C4-2B (cell line): ENCODE measurements around the gene VTI1A.

Experiments
- ZFX ChIP-seq: fragments of 450-650 bp; IDR thresholded peaks from 2 replicates; pipeline ENCODE4 v1.6.1; 2017
- TF ChIP-seq, protein P1 (sequence below): fragments of 450-650 bp; conservative IDR thresholded peaks from 2 replicates; pipeline ENCODE4 v1.5.1; 2017; ENCODE audit warnings: mild to moderate bottlenecking

DNA sequence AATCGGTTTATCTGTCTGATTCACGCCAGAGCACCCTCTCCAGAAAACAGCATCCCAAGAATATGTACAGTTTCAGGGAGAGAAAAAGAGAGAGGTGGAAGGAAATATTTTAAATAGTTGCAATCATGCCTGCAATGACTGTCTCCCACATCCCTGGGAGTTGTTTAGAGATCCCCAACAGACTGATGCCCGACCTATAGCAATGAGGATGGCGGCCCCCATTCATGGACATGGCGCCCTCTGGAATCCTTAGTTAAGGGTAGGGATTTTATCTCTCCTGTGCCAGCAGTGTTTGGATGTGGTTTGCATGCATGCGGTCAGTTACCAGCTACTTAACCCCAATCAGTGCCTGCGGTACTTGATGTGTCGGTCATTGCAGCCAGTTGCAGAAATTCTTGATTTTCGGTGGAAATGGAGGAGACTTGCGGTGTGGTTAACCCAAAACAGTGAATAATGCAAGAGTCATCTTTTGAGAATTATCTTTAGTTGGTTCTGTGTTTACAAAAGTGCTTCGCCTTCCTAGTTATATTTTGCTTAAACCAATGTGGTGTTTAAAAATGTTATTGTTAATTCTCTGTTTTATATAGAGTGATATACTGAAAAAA lies 317.0 kb downstream of the VTI1A start:
- TF ChIP-seq, protein P1, sequence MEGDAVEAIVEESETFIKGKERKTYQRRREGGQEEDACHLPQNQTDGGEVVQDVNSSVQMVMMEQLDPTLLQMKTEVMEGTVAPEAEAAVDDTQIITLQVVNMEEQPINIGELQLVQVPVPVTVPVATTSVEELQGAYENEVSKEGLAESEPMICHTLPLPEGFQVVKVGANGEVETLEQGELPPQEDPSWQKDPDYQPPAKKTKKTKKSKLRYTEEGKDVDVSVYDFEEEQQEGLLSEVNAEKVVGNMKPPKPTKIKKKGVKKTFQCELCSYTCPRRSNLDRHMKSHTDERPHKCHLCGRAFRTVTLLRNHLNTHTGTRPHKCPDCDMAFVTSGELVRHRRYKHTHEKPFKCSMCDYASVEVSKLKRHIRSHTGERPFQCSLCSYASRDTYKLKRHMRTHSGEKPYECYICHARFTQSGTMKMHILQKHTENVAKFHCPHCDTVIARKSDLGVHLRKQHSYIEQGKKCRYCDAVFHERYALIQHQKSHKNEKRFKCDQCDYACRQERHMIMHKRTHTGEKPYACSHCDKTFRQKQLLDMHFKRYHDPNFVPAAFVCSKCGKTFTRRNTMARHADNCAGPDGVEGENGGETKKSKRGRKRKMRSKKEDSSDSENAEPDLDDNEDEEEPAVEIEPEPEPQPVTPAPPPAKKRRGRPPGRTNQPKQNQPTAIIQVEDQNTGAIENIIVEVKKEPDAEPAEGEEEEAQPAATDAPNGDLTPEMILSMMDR = no peak
- no peak for TF ChIP-seq ZFX
